CD14-positive monocyte (primary cell): ENCODE results near the gene CLBA1. TPM values are rescaled to one million over a fixed set of nuclear protein-coding genes. Genes with fewer than 3 reads are reported as not detected.

ENCODE experiments used
- DNase-seq, 3 donors: peaks; one replicate each; pipeline ENCODE4 v3.0.0-alpha.2; 2011 to 2022
- H2AFZ ChIP-seq: 2 replicates; pipeline ENCODE4 v1.6.0; 2012; ENCODE audit warnings: mild to moderate bottlenecking, low read depth, low read length, inconsistent platforms; ENCODE audit not compliant: insufficient read depth, poor library complexity, severe bottlenecking
- H3K27ac ChIP-seq, 2 donors: 1 replicate in 1 of 2; 2 replicates in 1 of 2; pipeline ENCODE4 v1.5.1; 2012 to 2013; ENCODE audit warnings: low read length in 2 of 2, control low read depth in 1 of 2, inconsistent platforms in 1 of 2, low read depth in 1 of 2, mild to moderate bottlenecking in 1 of 2
- H3K27me3 ChIP-seq, 2 donors: one replicate each; pipeline versions ENCODE4 v1.6.0 to v1.6.1; 2011 to 2013; ENCODE audit warnings: low read length in 2 of 2; ENCODE audit not compliant: control insufficient read depth in 2 of 2, insufficient read depth in 2 of 2
- H3K36me3 ChIP-seq, 2 donors: replicated peaks in 1 of 2; 1 replicate in 1 of 2; 2 replicates in 1 of 2; pipeline versions ENCODE4 v1.5.1 to v1.6.1; 2012 to 2013; ENCODE audit warnings: low read length in 2 of 2, control low read depth in 1 of 2, inconsistent platforms in 1 of 2, mild to moderate bottlenecking in 1 of 2; ENCODE audit not compliant: insufficient read depth in 2 of 2, control insufficient read depth in 1 of 2
- H3K4me1 ChIP-seq, 2 donors: 1 replicate in 1 of 2; 2 replicates in 1 of 2; pipeline versions ENCODE4 v1.5.1 to v1.6.1; 2012 to 2013; ENCODE audit warnings: low read length in 2 of 2, control low read depth in 1 of 2, inconsistent platforms in 1 of 2, mild to moderate bottlenecking in 1 of 2, moderate library complexity in 1 of 2; ENCODE audit not compliant: insufficient read depth in 2 of 2, control insufficient read depth in 1 of 2
- H3K4me2 ChIP-seq: replicated peaks from 2 replicates; pipeline ENCODE3; 2012; ENCODE audit warnings: low read length, moderate library complexity, mild to moderate bottlenecking; ENCODE audit not compliant: poor library complexity, severe bottlenecking; ENCODE audit errors: extremely low read depth
- H3K4me3 ChIP-seq, 3 experiments: fragments of 200-600 bp in 1 of 3; sonication (generic) in 1 of 3; replicated peaks in 1 of 3; 1 replicate in 2 of 3; 2 replicates in 1 of 3; pipeline ENCODE4 v1.5.1; 2011 to 2013; ENCODE audit warnings: low read length in 3 of 3, mild to moderate bottlenecking in 3 of 3, control low read depth in 2 of 3, low read depth in 2 of 3, inconsistent platforms in 1 of 3, moderate library complexity in 1 of 3
- H3K79me2 ChIP-seq: 2 replicates; pipeline ENCODE4 v1.6.0; 2012; ENCODE audit warnings: mild to moderate bottlenecking, control low read depth, inconsistent platforms, low read length, moderate library complexity; ENCODE audit not compliant: insufficient read depth
- H3K9ac ChIP-seq: 2 replicates; pipeline ENCODE4 v1.6.0; 2017; ENCODE audit warnings: low read length, mild to moderate bottlenecking; ENCODE audit not compliant: insufficient read depth, poor library complexity, severe bottlenecking
- H3K9me3 ChIP-seq, 2 donors: replicated peaks in 1 of 2; 1 replicate in 1 of 2; 2 replicates in 1 of 2; pipeline versions ENCODE4 v1.5.1 to v1.6.1; 2012 to 2013; ENCODE audit warnings: low read length in 2 of 2, control low read depth in 1 of 2; ENCODE audit not compliant: control insufficient read depth in 1 of 2, insufficient read depth in 1 of 2
- H4K20me1 ChIP-seq: 2 replicates; pipeline ENCODE4 v1.6.0; 2012; ENCODE audit warnings: mild to moderate bottlenecking, low read length, control low read depth, moderate library complexity; ENCODE audit not compliant: insufficient read depth
- H3K27ac Mint-ChIP-seq, 7 donors: one replicate each; pipeline ENCODE4 v1.8.0; 2020; ENCODE audit warnings: mild to moderate bottlenecking in 7 of 7, mixed read lengths in 7 of 7, moderate library complexity in 6 of 7, inconsistent platforms in 2 of 7
- H3K27me3 Mint-ChIP-seq, 3 donors: one replicate each; pipeline ENCODE4 v1.8.0; 2021 to 2022; ENCODE audit warnings: low read depth in 3 of 3, mild to moderate bottlenecking in 3 of 3, mixed read lengths in 3 of 3, moderate library complexity in 3 of 3, inconsistent platforms in 1 of 3
- H3K36me3 Mint-ChIP-seq, 2 donors: one replicate each; pipeline ENCODE4 v1.8.0; 2020; ENCODE audit warnings: mixed read lengths in 2 of 2, inconsistent platforms in 1 of 2, mild to moderate bottlenecking in 1 of 2
- H3K4me1 Mint-ChIP-seq: one replicate; pipeline ENCODE4 v1.8.0; 2020; ENCODE audit warnings: mild to moderate bottlenecking, mixed read lengths
- H3K4me3 Mint-ChIP-seq, 2 donors: one replicate each; pipeline ENCODE4 v1.8.0; 2020; ENCODE audit warnings: mild to moderate bottlenecking in 2 of 2, mixed read lengths in 2 of 2, moderate library complexity in 1 of 2
- H3K9me3 Mint-ChIP-seq, 7 donors: one replicate each; pipeline ENCODE4 v1.8.0; 2020 to 2022; ENCODE audit warnings: mixed read lengths in 7 of 7, mild to moderate bottlenecking in 6 of 7, moderate library complexity in 6 of 7, inconsistent platforms in 2 of 7
- WGBS: methylation state at CpG from one replicate; pipeline ENCODE4 v1.1.5; 2013; ENCODE audit warnings: missing lambda C conversion rate; ENCODE audit not compliant: insufficient coverage; 5-methylcytosine and 5-hydroxymethylcytosine counted together
- intact Hi-C, 2 donors: fragments of 100-400 bp; cut with micrococcal nuclease; formaldehyde crosslinking; loops; one replicate each; pipeline versions ENCODE4 v1.15.0 to v1.15.1; 2023
- polyA plus RNA-seq, 3 donors: library from polyadenylated mRNA; depleted of rRNA in 1 of 3; unstranded in 2 of 3; stranded (reverse) in 1 of 3; fragments of 300-500 nt in 2 of 3; fragments of >200 nt in 1 of 3; fragmentation: Illumina TruSeq in 2 of 3; gene quantifications; 1 replicate in 2 of 3; 2 replicates in 1 of 3; pipeline ENCODE4 v1.2.3, GENCODE V29; 2012 to 2021
- TF ChIP-seq, protein P1 (sequence below): fragments of 200-600 bp; IDR thresholded peaks from one replicate; pipeline ENCODE4 v1.8.0; 2022; ENCODE audit warnings: antibody characterized with exemption, mild to moderate bottlenecking

CLBA1 gene
- polyA plus RNA-seq, 3 donors, result 0.62 to 0.76 (median 0.63) TPM

DNA sequence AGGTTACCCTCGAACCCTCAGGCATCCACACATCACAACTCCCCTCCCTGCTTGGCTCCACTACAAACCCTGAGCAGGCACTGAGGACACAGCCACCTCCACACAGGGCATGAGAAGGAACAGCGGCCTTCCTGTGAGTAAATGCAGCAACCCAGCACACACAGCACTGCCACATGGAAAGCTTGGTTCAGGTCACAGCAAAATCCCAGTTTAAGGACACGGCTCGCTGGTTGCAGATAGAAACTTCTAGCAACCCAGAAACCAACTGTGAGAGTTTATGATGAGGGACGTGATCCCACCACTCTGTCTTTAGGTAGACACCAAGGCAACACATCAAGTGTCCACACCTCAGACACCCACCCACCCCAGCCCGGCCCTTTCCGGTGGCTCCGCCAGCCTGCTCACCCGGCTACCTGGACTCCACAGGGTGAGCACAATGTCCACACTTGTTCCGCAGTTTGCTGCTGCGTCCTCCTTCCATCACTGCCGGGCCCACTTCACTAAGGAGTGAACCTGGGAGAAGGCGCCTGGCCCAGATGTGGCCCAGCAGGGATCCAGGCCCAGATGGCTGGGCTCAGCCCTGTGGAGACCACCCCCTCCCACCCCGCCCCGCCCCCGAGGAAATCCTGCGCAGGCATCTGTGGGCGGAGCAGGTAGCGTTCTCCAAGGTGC, 22.1 kb downstream of the CLBA1 start:
- no peak overlapping the region for H3K4me3 ChIP-seq
- 100% methylated on average over 11 of the region's 19 CpGs for WGBS
- H3K36me3 ChIP-seq, result peaks cover 42 to 61% of the 10 kb centered on the region in 2 donors
- TF ChIP-seq, protein P1, sequence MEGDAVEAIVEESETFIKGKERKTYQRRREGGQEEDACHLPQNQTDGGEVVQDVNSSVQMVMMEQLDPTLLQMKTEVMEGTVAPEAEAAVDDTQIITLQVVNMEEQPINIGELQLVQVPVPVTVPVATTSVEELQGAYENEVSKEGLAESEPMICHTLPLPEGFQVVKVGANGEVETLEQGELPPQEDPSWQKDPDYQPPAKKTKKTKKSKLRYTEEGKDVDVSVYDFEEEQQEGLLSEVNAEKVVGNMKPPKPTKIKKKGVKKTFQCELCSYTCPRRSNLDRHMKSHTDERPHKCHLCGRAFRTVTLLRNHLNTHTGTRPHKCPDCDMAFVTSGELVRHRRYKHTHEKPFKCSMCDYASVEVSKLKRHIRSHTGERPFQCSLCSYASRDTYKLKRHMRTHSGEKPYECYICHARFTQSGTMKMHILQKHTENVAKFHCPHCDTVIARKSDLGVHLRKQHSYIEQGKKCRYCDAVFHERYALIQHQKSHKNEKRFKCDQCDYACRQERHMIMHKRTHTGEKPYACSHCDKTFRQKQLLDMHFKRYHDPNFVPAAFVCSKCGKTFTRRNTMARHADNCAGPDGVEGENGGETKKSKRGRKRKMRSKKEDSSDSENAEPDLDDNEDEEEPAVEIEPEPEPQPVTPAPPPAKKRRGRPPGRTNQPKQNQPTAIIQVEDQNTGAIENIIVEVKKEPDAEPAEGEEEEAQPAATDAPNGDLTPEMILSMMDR, result no peak
- no peak overlapping the region for H3K27ac ChIP-seq
- peaks cover 44% of the 10 kb centered on the region for H3K79me2 ChIP-seq
- H3K27ac Mint-ChIP-seq, result peak overlapping the region in 5 of 7 donors; percentile 19 to 77 (median 41)
- H3K4me1 Mint-ChIP-seq, result peaks cover 5% of the 10 kb centered on the region
- DNase-seq, result no peak
- no peak overlapping the region for H3K4me3 Mint-ChIP-seq
- no peaks in the 10 kb centered on the region for H3K9me3 Mint-ChIP-seq
- intact Hi-C loops, result loop anchor here in 1 of 2 donors (10.0 kb wide), 1 partner anchor 873 kb away; the partner anchor contains the start of gene KIF26A
- no peak overlapping the region for H2AFZ ChIP-seq
- H3K4me1 ChIP-seq, result peaks cover 0 to 4% of the 10 kb centered on the region in 2 donors
- no peaks in the 10 kb centered on the region for H3K27me3 ChIP-seq
- H3K27me3 Mint-ChIP-seq, result peaks cover 0 to 2% (median 0%) of the 10 kb centered on the region in 3 donors
- H3K9me3 ChIP-seq, result no peaks in the 10 kb centered on the region
- H3K9ac ChIP-seq, result no peak overlapping the region
- peaks cover 11% of the 10 kb centered on the region for H4K20me1 ChIP-seq
- peaks cover 40 to 59% of the 10 kb centered on the region in 2 donors for H3K36me3 Mint-ChIP-seq
- no peak overlapping the region for H3K4me2 ChIP-seq

GRCh38 chr14:105010106-105010505, 24.5 kb downstream of the CLBA1 start:
- peaks cover 34% of the 10 kb centered on the region for H4K20me1 ChIP-seq
- H3K36me3 ChIP-seq, result peaks cover 42 to 61% of the 10 kb centered on the region in 2 donors
- 83% methylated on average over 2 of the region's 4 CpGs for WGBS

More at GRCh38 chr14:105010106-105010505, 24.5 kb downstream of the CLBA1 start:
- Histone ChIP-seq H3K9me3 (no peaks in the 10 kb centered on the region), H3K9ac (no peak overlapping the region), H3K4me3 (no peak overlapping the region), H2AFZ (no peak overlapping the region), H3K27me3 (no peaks in the 10 kb centered on the region), H3K79me2 (peaks cover 68% of the 10 kb centered on the region), H3K27ac (no peak overlapping the region), H3K4me1 (peaks cover 0 to 9% of the 10 kb centered on the region in 2 donors), H3K4me2 (no peak overlapping the region)
- DNase-seq, result no peak
- Mint-ChIP-seq H3K27me3 (peaks cover 0 to 2% (median 0%) of the 10 kb centered on the region in 3 donors), H3K27ac (no peak overlapping the region), H3K4me1 (peaks cover 24% of the 10 kb centered on the region), H3K4me3 (no peak overlapping the region), H3K36me3 (peaks cover 44 to 59% of the 10 kb centered on the region in 2 donors), H3K9me3 (no peaks in the 10 kb centered on the region)
- intact Hi-C loops, result loop anchor here in 1 of 2 donors (5.0 kb wide), 1 partner anchor 37 kb away; no protein-coding TSS in a partner anchor
- TF ChIP-seq, protein P1, result no peak
